Activated B cell treated with CpG ODN at 0.5 μM for 24 hours (primary cell): Measurements from ENCODE around the gene IVNS1ABP. TPM values are rescaled to one million over a fixed set of nuclear protein-coding genes. Genes with fewer than 3 reads are reported as not detected.

Experiments
- ATAC-seq: fragments of 200-7000 bp; cut with Tn5 transposase; one replicate; pipeline ENCODE4 v1.10.0; 2021; ENCODE audit warnings: low read depth, mild to moderate bottlenecking, moderate library complexity
- CTCF ChIA-PET: fragments of 350-600 bp; sonication (Branson Sonifier 250); formaldehyde crosslinking; loops from one replicate; lab custom pipeline; 2021; ENCODE audit warnings: antibody characterized with exemption; lab: Charles Lee
- POLR2A ChIA-PET: fragments of 350-600 bp; sonication (Branson Sonifier 250); formaldehyde crosslinking; loops from one replicate; lab custom pipeline; 2021; ENCODE audit warnings: antibody characterized with exemption; lab: Charles Lee
- DNase-seq: peaks from one replicate; pipeline ENCODE4 v3.0.0; 2022
- H3K27ac Mint-ChIP-seq: one replicate; pipeline ENCODE4 v1.8.0; 2020; ENCODE audit warnings: mixed read lengths
- H3K27me3 Mint-ChIP-seq: one replicate; pipeline ENCODE4 v1.8.0; 2021; ENCODE audit warnings: mixed read lengths
- H3K36me3 Mint-ChIP-seq: one replicate; pipeline ENCODE4 v1.8.0; 2021; ENCODE audit warnings: low read depth, mixed read lengths
- H3K4me1 Mint-ChIP-seq: one replicate; pipeline ENCODE4 v1.8.0; 2021; ENCODE audit warnings: mixed read lengths
- H3K4me3 Mint-ChIP-seq: one replicate; pipeline ENCODE4 v1.8.0; 2020; ENCODE audit warnings: mild to moderate bottlenecking, mixed read lengths
- H3K9me3 Mint-ChIP-seq: one replicate; pipeline ENCODE4 v1.8.0; 2020; ENCODE audit warnings: mixed read lengths
- intact Hi-C: fragments of 100-400 bp; cut with micrococcal nuclease; formaldehyde crosslinking; loops from one replicate; pipeline ENCODE4 v1.15.1; 2024
- total RNA-seq: library from RNA; stranded (reverse); gene quantifications from 2 replicates; pipeline ENCODE4 v1.2.3, GENCODE V29; 2022
- TF ChIP-seq, protein P1 (sequence below): fragments of 200-600 bp; IDR thresholded peaks from one replicate; pipeline ENCODE4 v1.8.0; 2022; ENCODE audit warnings: antibody characterized with exemption, mild to moderate bottlenecking

Gene IVNS1ABP
- total RNA-seq, 1 donor from 2014 or later, result 149 TPM

DNA sequence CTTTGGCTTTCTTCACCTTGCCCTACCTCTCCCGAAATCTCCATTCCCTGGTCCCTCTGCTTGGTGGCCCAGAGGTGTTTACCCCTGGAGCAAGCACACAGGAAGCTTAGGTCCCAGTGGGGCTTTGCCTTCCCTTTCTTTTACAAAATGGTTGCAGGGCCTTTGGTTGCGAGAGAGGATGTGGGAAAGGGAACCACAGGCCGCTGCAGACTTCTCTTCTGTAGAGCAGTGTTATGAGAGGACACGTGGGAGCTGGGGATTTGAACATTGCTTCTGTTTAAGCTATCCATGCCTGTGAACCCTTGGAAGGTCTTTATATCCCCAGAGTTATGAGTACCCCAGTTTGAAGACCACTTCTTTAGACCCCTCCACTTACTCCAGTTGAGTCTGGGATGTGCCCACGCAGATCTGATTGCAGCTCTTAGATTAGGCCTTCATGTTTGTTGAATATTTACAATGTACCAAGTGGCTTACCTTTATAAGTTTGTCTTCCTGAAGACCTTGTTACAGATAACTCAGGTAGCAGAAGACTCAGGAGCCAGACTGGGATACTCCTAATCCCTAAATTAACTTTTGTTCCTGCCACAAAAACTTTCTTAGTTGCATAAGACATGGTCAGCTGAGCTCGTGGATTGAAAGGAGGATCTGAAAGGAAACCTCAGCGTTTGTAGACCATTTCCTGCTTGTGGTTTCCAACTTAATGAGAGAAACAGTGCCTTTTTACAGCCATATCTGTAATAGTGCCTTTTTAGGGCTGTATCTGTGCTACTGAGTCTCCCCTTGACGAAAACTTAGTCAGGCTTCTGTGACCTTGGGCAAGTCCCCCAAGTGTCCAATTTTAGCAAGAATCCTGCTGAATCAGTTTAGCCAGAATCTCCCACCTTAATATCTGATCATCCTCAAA is 21.9 kb upstream of the IVNS1ABP start:
- peak; percentile 85 for ATAC-seq
- Mint-ChIP-seq H3K27ac (peak overlapping the region; percentile 95), H3K4me3 (peak overlapping the region; percentile 71), H3K4me1 (peaks cover 35% of the 10 kb centered on the region), H3K9me3 (no peaks in the 10 kb centered on the region), H3K36me3 (no peaks in the 10 kb centered on the region), H3K27me3 (no peaks in the 10 kb centered on the region)
- intact Hi-C loops, result loop anchor here (1.0 to 2.0 kb wide), 4 partner anchors 22 to 269 kb away; partner anchors contain the start of gene IVNS1ABP
- no peak for DNase-seq
- POLR2A ChIA-PET, result interaction anchor here (0.5 to 4.5 kb wide), 12 partner anchors 14 to 332 kb away, joined by 3 to 73 read pairs (median 4); partner anchors contain the start of gene IVNS1ABP
- CTCF ChIA-PET, result interaction anchor here (0.9 to 2.1 kb wide), 4 partner anchors 22 to 331 kb away, joined by 3 to 13 read pairs (median 4); partner anchors contain the start of gene IVNS1ABP
- TF ChIP-seq, protein P1, sequence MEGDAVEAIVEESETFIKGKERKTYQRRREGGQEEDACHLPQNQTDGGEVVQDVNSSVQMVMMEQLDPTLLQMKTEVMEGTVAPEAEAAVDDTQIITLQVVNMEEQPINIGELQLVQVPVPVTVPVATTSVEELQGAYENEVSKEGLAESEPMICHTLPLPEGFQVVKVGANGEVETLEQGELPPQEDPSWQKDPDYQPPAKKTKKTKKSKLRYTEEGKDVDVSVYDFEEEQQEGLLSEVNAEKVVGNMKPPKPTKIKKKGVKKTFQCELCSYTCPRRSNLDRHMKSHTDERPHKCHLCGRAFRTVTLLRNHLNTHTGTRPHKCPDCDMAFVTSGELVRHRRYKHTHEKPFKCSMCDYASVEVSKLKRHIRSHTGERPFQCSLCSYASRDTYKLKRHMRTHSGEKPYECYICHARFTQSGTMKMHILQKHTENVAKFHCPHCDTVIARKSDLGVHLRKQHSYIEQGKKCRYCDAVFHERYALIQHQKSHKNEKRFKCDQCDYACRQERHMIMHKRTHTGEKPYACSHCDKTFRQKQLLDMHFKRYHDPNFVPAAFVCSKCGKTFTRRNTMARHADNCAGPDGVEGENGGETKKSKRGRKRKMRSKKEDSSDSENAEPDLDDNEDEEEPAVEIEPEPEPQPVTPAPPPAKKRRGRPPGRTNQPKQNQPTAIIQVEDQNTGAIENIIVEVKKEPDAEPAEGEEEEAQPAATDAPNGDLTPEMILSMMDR, result no peak

DNA sequence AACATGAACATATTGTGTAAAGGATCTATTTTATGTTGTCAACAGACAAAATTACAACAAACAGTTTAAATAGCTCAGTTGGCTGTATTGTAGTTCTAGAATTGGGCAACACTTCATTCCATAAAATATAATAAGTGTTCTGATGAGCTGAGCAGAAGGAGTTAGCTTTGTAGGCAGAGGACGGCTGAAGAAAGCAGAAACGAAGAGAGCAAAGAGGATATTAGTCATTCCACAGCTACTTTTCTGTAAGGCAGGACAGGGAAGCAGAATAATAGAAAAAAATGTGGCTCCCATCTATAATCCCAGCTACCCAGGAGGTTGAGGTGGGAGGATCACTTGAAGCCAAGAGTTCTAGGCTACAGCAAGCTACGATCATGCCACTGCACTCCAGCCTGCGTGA is 20.2 kb upstream of the IVNS1ABP start:
- intact Hi-C loops, result no loop called here
- Mint-ChIP-seq H3K36me3 (no peaks in the 10 kb centered on the region), H3K9me3 (no peaks in the 10 kb centered on the region), H3K27me3 (no peaks in the 10 kb centered on the region), H3K4me3 (no peak overlapping the region), H3K27ac (peak overlapping the region; percentile 51), H3K4me1 (peaks cover 35% of the 10 kb centered on the region)
- POLR2A ChIA-PET, result interaction anchor here (4.5 kb wide), 1 partner anchor 20 kb away, joined by 73 read pairs; the partner anchor contains the start of gene IVNS1ABP
- DNase-seq, result no peak
- CTCF ChIA-PET, result interaction anchor here (1.0 to 1.7 kb wide), 2 partner anchors 259 to 344 kb away, joined by 3 to 5 read pairs; no protein-coding TSS in a partner anchor
- TF ChIP-seq, protein P1, result no peak
- ATAC-seq, result no peak

DNA sequence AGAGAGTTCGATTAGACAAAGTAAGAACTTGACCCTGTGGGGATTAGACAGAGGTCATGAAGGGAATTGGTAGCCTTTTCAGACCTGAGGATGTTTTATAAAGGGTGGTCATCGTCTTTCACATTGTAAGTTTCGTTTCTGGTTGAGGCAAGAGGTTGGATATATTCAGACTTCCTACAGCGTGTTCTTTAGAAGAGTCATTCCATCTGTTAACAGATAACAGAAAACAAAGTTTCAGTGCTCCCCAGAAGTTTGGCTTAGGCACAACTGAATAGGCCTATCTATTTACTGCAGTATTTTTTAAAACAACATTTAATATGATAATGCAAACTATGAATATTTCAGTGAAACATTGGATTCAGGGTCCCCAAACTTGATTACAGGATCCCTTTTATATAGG is 17.1 kb upstream of the IVNS1ABP start:
- Mint-ChIP-seq H3K4me1 (peaks cover 15% of the 10 kb centered on the region), H3K27ac (no peak overlapping the region), H3K27me3 (no peaks in the 10 kb centered on the region), H3K9me3 (no peaks in the 10 kb centered on the region), H3K36me3 (no peaks in the 10 kb centered on the region), H3K4me3 (no peak overlapping the region)
- intact Hi-C loops, result no loop called here
- CTCF ChIA-PET, result no interaction called here
- ATAC-seq (no peak), DNase-seq (no peak)
- TF ChIP-seq, protein P1, result no peak
- POLR2A ChIA-PET, result no interaction called here

DNA sequence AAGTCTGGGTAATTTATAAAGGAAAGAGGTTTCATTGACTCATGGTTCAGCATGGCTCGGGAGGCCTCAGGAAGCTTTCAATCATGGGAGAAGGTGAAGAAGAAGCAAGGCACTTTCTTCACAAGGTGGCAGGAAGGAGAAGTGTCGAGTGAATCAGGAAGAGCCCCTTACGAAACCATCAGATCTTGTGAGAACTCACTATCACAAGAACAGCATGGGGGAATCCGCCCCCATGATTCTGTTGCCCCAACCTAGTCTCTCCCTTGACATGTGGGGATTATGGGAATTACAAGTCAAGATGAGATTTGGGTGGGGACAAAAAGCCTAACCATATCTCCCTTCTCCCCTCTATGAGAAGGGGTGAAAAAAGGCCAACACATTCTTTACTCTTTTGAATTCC is 11.2 kb upstream of the IVNS1ABP start:
- CTCF ChIA-PET, result no interaction called here
- Mint-ChIP-seq H3K27me3 (no peaks in the 10 kb centered on the region), H3K27ac (no peak overlapping the region), H3K4me1 (no peaks in the 10 kb centered on the region), H3K36me3 (no peaks in the 10 kb centered on the region), H3K9me3 (no peaks in the 10 kb centered on the region), H3K4me3 (no peak overlapping the region)
- TF ChIP-seq, protein P1, result no peak
- POLR2A ChIA-PET, result no interaction called here
- intact Hi-C loops, result no loop called here
- DNase-seq (no peak), ATAC-seq (no peak)

DNA sequence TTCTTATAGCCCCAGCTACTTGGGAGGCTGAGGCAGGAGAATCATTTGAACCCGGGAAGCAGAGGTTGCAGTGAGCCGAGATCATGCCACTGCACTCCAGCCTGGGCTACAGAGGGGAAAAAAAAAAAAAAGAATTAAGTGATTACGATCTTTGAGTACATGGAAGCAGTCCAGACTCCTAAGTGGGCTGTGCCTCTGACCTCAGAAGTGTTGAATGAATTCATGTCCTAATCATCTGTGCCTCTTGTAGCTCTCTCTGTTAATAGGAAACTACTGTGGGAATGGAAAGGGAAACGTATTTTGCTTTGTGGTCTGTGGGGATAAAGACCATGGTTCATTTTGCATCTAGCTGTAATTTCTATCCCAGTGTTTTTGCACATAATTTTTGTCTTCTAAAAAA is 8.4 kb upstream of the IVNS1ABP start:
- DNase-seq (no peak), ATAC-seq (no peak)
- Mint-ChIP-seq H3K4me1 (no peaks in the 10 kb centered on the region), H3K4me3 (no peak overlapping the region), H3K9me3 (peaks cover 2% of the 10 kb centered on the region), H3K27ac (no peak overlapping the region), H3K27me3 (no peaks in the 10 kb centered on the region), H3K36me3 (no peaks in the 10 kb centered on the region)
- ChIA-PET CTCF (interaction anchor here (1.5 kb wide), 1 partner anchor 356 kb away, joined by 3 read pairs; no protein-coding TSS in a partner anchor), POLR2A (interaction anchor here (1.2 kb wide), 1 partner anchor 13 kb away, joined by 5 read pairs; no protein-coding TSS in a partner anchor)
- TF ChIP-seq, protein P1, result no peak
- intact Hi-C loops, result no loop called here
